Ascending aorta (tissue), 2 donors: ENCODE data around the gene GGT5. TPM values are rescaled to one million over a fixed set of nuclear protein-coding genes. Genes with fewer than 3 reads are reported as not detected.

ENCODE experiments used
- DNase-seq, 2 donors: peaks; one replicate each; pipeline ENCODE4 v3.0.0-alpha.2; 2019; ENCODE audit warnings: low spot score in 2 of 2
- H3K27ac ChIP-seq, 2 donors: fragments of 200-600 bp; sonication (generic); one replicate each; pipeline ENCODE4 v1.5.1; 2016 to 2017; ENCODE audit warnings: mild to moderate bottlenecking in 1 of 2
- H3K27me3 ChIP-seq: fragments of 200-600 bp; sonication (generic); one replicate; pipeline ENCODE4 v1.5.1; 2017
- H3K36me3 ChIP-seq, 2 donors: fragments of 200-600 bp; sonication (generic); one replicate each; pipeline ENCODE4 v1.5.1; 2016
- H3K4me1 ChIP-seq, 2 donors: fragments of 200-600 bp; sonication (generic); one replicate each; pipeline ENCODE4 v1.5.1; 2016 to 2017; ENCODE audit warnings: mild to moderate bottlenecking in 1 of 2
- H3K4me3 ChIP-seq, 2 donors: fragments of 200-600 bp; sonication (generic); one replicate each; pipeline ENCODE4 v1.5.1; 2016 to 2017; ENCODE audit warnings: mild to moderate bottlenecking in 1 of 2
- H3K9me3 ChIP-seq, 2 donors: fragments of 200-600 bp; sonication (generic); one replicate each; pipeline ENCODE4 v1.5.1; 2016
- intact Hi-C: fragments of 100-400 bp; cut with DNase I; formaldehyde crosslinking; loops from one replicate; pipeline ENCODE4 v1.15.1; 2023
- total RNA-seq: library from RNA; depleted of rRNA; stranded (reverse); fragments of >200 nt; gene quantifications from one replicate; pipeline ENCODE4 v1.1.0, GENCODE V29; 2016
- TF ChIP-seq, protein P1 (sequence below), 3 experiments: fragments of 200-600 bp in 2 of 3; fragments of 450-650 bp in 1 of 3; sonication (generic) in 2 of 3; IDR thresholded peaks; one replicate each; pipeline ENCODE4 v1.5.1; 2016 to 2019; ENCODE audit warnings: antibody characterized with exemption in 3 of 3, mild to moderate bottlenecking in 1 of 3, moderate library complexity in 1 of 3

The GGT5 gene
- total RNA-seq, 1 donor from 2014 or later, result 238 TPM

DNA sequence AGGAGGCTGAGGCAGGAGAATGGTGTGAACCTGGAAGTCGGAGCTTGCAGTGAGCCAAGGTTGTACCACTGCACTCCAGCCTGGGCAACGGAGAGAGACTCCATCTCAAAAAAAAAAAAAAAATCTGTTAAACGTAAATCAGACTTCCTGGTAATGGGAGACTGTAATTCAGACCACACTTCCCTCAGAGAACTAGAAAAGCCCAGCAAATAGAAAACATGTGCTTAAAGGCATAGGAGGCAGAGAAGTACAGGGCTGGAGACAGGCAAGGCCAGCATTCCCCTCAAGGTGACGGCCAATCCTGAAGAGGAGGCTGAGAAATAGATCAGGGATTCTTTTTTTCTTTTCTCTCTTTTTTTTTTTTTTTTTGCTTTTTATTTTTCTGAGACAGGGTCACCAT, 8.2 kb downstream of the GGT5 start:
- H3K4me3 ChIP-seq, result no peak overlapping the region
- intact Hi-C loops, result no loop called here
- H3K27me3 ChIP-seq, result no peaks in the 10 kb centered on the region
- H3K27ac ChIP-seq, result no peak overlapping the region
- TF ChIP-seq, protein P1, sequence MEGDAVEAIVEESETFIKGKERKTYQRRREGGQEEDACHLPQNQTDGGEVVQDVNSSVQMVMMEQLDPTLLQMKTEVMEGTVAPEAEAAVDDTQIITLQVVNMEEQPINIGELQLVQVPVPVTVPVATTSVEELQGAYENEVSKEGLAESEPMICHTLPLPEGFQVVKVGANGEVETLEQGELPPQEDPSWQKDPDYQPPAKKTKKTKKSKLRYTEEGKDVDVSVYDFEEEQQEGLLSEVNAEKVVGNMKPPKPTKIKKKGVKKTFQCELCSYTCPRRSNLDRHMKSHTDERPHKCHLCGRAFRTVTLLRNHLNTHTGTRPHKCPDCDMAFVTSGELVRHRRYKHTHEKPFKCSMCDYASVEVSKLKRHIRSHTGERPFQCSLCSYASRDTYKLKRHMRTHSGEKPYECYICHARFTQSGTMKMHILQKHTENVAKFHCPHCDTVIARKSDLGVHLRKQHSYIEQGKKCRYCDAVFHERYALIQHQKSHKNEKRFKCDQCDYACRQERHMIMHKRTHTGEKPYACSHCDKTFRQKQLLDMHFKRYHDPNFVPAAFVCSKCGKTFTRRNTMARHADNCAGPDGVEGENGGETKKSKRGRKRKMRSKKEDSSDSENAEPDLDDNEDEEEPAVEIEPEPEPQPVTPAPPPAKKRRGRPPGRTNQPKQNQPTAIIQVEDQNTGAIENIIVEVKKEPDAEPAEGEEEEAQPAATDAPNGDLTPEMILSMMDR (IDR thresholded peaks at IDR 0.05), result no peak
- no peak for DNase-seq
- H3K9me3 ChIP-seq, result no peaks in the 10 kb centered on the region
- H3K36me3 ChIP-seq, result no peaks in the 10 kb centered on the region
- no peaks in the 10 kb centered on the region for H3K4me1 ChIP-seq

DNA sequence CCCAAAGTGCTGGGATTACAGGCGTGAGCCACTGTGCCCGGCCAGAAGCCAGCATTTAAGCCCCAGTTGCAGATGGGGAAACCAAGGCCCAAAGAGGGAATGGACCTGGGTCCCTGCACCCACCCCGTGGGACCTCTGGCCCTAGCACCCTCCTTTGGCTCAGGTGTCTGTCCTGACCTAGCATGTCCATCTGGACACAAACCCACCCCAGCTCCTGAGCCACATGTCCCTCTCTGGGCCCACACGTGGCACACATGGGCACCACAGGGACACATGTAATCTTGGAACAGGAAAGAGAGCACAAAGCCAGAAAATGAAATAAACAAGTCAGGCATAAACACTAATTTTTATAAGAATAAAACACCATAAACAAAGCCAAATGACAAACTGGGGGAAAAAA, 9.6 kb downstream of the GGT5 start:
- H3K27ac ChIP-seq, result no peak overlapping the region
- no peaks in the 10 kb centered on the region for H3K9me3 ChIP-seq
- H3K4me1 ChIP-seq, result no peaks in the 10 kb centered on the region
- H3K36me3 ChIP-seq, result no peaks in the 10 kb centered on the region
- no peak overlapping the region for H3K4me3 ChIP-seq
- intact Hi-C loops, result no loop called here
- TF ChIP-seq, protein P1 (IDR thresholded peaks at IDR 0.05), result no peak
- no peaks in the 10 kb centered on the region for H3K27me3 ChIP-seq
- no peak for DNase-seq

DNA sequence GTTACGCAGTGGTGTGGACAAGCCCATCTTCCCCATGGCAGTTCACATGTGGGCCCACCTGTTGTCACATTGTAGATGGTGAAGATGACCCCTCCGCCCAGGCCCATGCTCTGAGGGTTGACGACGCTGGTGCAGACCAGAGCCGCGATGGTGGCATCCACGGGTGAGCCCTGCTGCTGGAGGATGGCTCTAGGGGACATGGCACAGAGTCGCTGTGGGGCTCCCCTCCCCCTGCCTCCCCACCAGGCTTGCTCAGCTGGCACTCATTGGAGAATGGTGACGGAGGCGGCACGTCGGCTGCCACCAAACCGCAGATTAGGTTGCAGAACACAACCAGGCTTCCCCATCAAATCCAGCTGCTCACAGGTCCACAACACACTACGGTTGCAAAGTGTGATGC, 11.1 kb downstream of the GGT5 start:
- Histone ChIP-seq H3K27me3 (no peaks in the 10 kb centered on the region), H3K27ac (no peak overlapping the region), H3K4me1 (no peaks in the 10 kb centered on the region), H3K36me3 (no peaks in the 10 kb centered on the region), H3K4me3 (no peak overlapping the region), H3K9me3 (no peaks in the 10 kb centered on the region)
- intact Hi-C loops, result no loop called here
- TF ChIP-seq, protein P1 (IDR thresholded peaks at IDR 0.05), result no peak
- DNase-seq, result no peak

DNA sequence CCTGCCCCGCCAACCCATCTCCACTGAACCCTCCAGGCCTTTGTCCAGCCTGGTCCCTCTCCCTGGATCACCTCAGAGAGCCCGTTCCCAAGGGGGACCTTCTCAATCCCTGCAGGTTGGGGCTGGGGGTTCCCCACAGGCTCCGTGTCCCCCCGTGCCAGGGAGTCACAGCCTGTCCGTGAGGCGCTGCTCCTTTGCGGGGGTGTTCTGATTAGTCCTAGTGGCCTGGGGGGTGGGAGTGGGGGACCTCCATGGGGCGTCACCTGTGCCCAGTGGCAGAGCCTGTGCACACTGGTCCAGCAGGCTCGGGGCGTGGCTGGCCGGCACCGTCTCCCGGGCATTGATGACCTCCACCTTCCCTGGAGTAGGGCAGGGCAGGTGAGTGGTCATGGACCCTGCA, 11.6 kb downstream of the GGT5 start:
- Histone ChIP-seq H3K4me1 (no peaks in the 10 kb centered on the region), H3K27me3 (no peaks in the 10 kb centered on the region), H3K27ac (no peak overlapping the region), H3K36me3 (no peaks in the 10 kb centered on the region), H3K4me3 (no peak overlapping the region), H3K9me3 (no peaks in the 10 kb centered on the region)
- TF ChIP-seq, protein P1 (IDR thresholded peaks at IDR 0.05), result no peak
- intact Hi-C loops, result no loop called here
- no peak for DNase-seq

DNA sequence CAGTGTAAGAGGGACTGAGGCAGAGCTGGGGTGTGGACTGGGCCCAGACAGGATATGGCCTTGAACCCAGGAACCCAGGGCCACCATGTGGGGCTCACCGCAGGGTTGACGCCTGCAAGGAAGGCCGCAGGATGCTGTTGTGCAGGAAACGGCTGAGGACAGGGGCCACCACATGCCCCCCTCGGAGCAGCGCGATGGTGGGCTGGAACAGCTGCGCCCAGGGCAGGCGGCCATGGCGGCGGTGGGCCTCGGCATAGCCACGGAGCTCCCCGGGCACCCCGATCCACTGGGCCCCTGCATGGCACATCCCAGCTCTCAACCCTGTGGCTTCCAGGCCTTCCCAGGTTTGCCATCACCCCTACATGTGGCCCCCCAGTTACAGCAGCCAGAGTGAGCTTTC, 12.2 kb downstream of the GGT5 start:
- H3K27me3 ChIP-seq, result no peaks in the 10 kb centered on the region

More for the DNA sequence above, 12.2 kb downstream of the GGT5 start:
- Histone ChIP-seq H3K9me3 (no peaks in the 10 kb centered on the region), H3K36me3 (no peaks in the 10 kb centered on the region), H3K4me3 (no peak overlapping the region), H3K27ac (no peak overlapping the region), H3K4me1 (no peaks in the 10 kb centered on the region)
- DNase-seq, result no peak
- TF ChIP-seq, protein P1 (IDR thresholded peaks at IDR 0.05), result no peak
- intact Hi-C loops, result no loop called here
